ENCODE measurements around the gene VWA2.

Gene VWA2

GRCh38 chr10:114304571-114305421 is 65.7 kb downstream of the VWA2 start (continued):
- no peak for TF ChIP-seq ZSCAN18 (tag by site-specific recombination; IDR thresholded peaks at IDR 0.05)
- TF ChIP-seq ZNF654 (tag by site-specific recombination; IDR thresholded peaks at IDR 0.05; ENCODE audit: low read depth): no peak
- no peak for TF ChIP-seq ZNF148 (tag by site-specific recombination; IDR thresholded peaks at IDR 0.05; ENCODE audit: borderline replicate concordance)
- TF ChIP-seq WT1 (tag by site-specific recombination; IDR thresholded peaks at IDR 0.05): no peak
- TF ChIP-seq ZNF266 (tag by site-specific recombination; IDR thresholded peaks at IDR 0.05; ENCODE audit: low read depth): no peak
- no peak for TF ChIP-seq ZNF274 (IDR thresholded peaks at IDR 0.05; ENCODE audit: low read length)
- no peak for TF ChIP-seq ZNF274 (tag by site-specific recombination; IDR thresholded peaks at IDR 0.05; ENCODE audit: borderline replicate concordance)
- no peak for TF ChIP-seq ZNF114 (tag by site-specific recombination; IDR thresholded peaks at IDR 0.05)
- TF ChIP-seq REST (tag by site-specific recombination; IDR thresholded peaks at IDR 0.05): peak; percentile 28; the same call in 1 of the 2 replicates
- no peak for TF ChIP-seq ZNF548 (tag by site-specific recombination; IDR thresholded peaks at IDR 0.05)
- TF ChIP-seq OVOL3 (tag by site-specific recombination; IDR thresholded peaks at IDR 0.05): no peak
- TF ChIP-seq ZNF830 (tag by site-specific recombination; IDR thresholded peaks at IDR 0.05; ENCODE audit: low read depth): no peak
- TF ChIP-seq ZNF624 (tag by site-specific recombination; IDR thresholded peaks at IDR 0.05): no peak
- TF ChIP-seq MYNN (tag by site-specific recombination; IDR thresholded peaks at IDR 0.05; ENCODE audit: borderline replicate concordance): no peak
- no peak for TF ChIP-seq ZNF76 (tag by site-specific recombination; IDR thresholded peaks at IDR 0.05; ENCODE audit: borderline replicate concordance, low read depth)
- TF ChIP-seq ZNF747 (tag by site-specific recombination; IDR thresholded peaks at IDR 0.05): no peak
- TF ChIP-seq ZNF354C (tag by site-specific recombination; IDR thresholded peaks at IDR 0.05; ENCODE audit: borderline replicate concordance, low read depth): no peak
- TF ChIP-seq ZNF692 (tag by site-specific recombination; IDR thresholded peaks at IDR 0.05): no peak
- TF ChIP-seq ZNF555 (tag by site-specific recombination; conservative IDR thresholded peaks at IDR 0.05): no peak
- no peak for TF ChIP-seq ZFP41 (tag by site-specific recombination; IDR thresholded peaks at IDR 0.05; ENCODE audit: borderline replicate concordance)
- TF ChIP-seq SCRT2 (tag by site-specific recombination; IDR thresholded peaks at IDR 0.05): no peak
- no peak for TF ChIP-seq ZNF155 (tag by site-specific recombination; IDR thresholded peaks at IDR 0.05)
- no peak for TF ChIP-seq ZNF596 (tag by site-specific recombination; IDR thresholded peaks at IDR 0.05)
- peak; percentile 62 for TF ChIP-seq GLIS2 (tag by site-specific recombination; IDR thresholded peaks at IDR 0.05)
- TF ChIP-seq ZNF23 (tag by site-specific recombination; IDR thresholded peaks at IDR 0.05; ENCODE audit: borderline replicate concordance): no peak
- no peak for TF ChIP-seq BCL11B (tag by site-specific recombination; IDR thresholded peaks at IDR 0.05; ENCODE audit: low read depth)
- no peak for TF ChIP-seq ZNF521 (tag by site-specific recombination; IDR thresholded peaks at IDR 0.05)
- TF ChIP-seq ZNF585B (tag by site-specific recombination; IDR thresholded peaks at IDR 0.05): no peak
- TF ChIP-seq ZNF311 (tag by site-specific recombination; IDR thresholded peaks at IDR 0.05; ENCODE audit: borderline replicate concordance): no peak
- no peak for TF ChIP-seq ZNF449 (tag by site-specific recombination; IDR thresholded peaks at IDR 0.05)
